ENCODE results near the gene ADAP1. TPM values are rescaled to one million over a fixed set of nuclear protein-coding genes. Genes with fewer than 3 reads are reported as not detected.

The ADAP1 gene
- total RNA-seq, 2 donors from 2014 or later: 4.2 to 7.7 TPM

- no peak for DNase-seq (ENCODE audit: low spot score)
- Histone ChIP-seq H3K4me3 (no peak overlapping the region), H3K27ac (no peak overlapping the region), H3K36me3 (peaks cover 49% of the 10 kb centered on the region), H3K4me1 (peaks cover 0 to 34% of the 10 kb centered on the region in 2 donors), H3K9me3 (no peaks in the 10 kb centered on the region), H3K27me3 (no peaks in the 10 kb centered on the region)
- TF ChIP-seq, protein P1, sequence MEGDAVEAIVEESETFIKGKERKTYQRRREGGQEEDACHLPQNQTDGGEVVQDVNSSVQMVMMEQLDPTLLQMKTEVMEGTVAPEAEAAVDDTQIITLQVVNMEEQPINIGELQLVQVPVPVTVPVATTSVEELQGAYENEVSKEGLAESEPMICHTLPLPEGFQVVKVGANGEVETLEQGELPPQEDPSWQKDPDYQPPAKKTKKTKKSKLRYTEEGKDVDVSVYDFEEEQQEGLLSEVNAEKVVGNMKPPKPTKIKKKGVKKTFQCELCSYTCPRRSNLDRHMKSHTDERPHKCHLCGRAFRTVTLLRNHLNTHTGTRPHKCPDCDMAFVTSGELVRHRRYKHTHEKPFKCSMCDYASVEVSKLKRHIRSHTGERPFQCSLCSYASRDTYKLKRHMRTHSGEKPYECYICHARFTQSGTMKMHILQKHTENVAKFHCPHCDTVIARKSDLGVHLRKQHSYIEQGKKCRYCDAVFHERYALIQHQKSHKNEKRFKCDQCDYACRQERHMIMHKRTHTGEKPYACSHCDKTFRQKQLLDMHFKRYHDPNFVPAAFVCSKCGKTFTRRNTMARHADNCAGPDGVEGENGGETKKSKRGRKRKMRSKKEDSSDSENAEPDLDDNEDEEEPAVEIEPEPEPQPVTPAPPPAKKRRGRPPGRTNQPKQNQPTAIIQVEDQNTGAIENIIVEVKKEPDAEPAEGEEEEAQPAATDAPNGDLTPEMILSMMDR (IDR thresholded peaks at IDR 0.05): no peak
Measured at GRCh38 chr7:967361-968082, 13.0 kb upstream of the ADAP1 start.

GRCh38 chr7:966291-967069 is 12.0 kb upstream of the ADAP1 start:
- Histone ChIP-seq H3K4me3 (no peak overlapping the region), H3K27ac (peak overlapping the region; percentile 71 to 87), H3K36me3 (peaks cover 43% of the 10 kb centered on the region), H3K27me3 (no peaks in the 10 kb centered on the region), H3K9me3 (no peaks in the 10 kb centered on the region), H3K4me1 (peaks cover 0 to 31% of the 10 kb centered on the region in 2 donors)
- DNase-seq (ENCODE audit: low spot score): no peak
- TF ChIP-seq, protein P1 (IDR thresholded peaks at IDR 0.05): no peak

- no peaks in the 10 kb centered on the region for H3K27me3 ChIP-seq
- H3K4me1 ChIP-seq: peaks cover 0 to 31% of the 10 kb centered on the region in 2 donors
- H3K9me3 ChIP-seq: no peaks in the 10 kb centered on the region
- TF ChIP-seq, protein P1 (IDR thresholded peaks at IDR 0.05): peak in 1 of 2 donors; percentile 26
- DNase-seq (ENCODE audit: low spot score): peak; percentile 79
- peak overlapping the region; percentile 71 to 87 for H3K27ac ChIP-seq
- H3K4me3 ChIP-seq: peak overlapping the region in 1 of 2 donors; percentile 16
- H3K36me3 ChIP-seq: peaks cover 32% of the 10 kb centered on the region
Measured at GRCh38 chr7:964401-965231, 10.1 kb upstream of the ADAP1 start.

GRCh38 chr7:963236-964078 is 9.0 kb upstream of the ADAP1 start:
- TF ChIP-seq, protein P1 (IDR thresholded peaks at IDR 0.05): no peak
- no peaks in the 10 kb centered on the region for H3K9me3 ChIP-seq
- H3K27ac ChIP-seq: peak overlapping the region; percentile 71 to 87
- H3K36me3 ChIP-seq: peaks cover 21% of the 10 kb centered on the region
- DNase-seq (ENCODE audit: low spot score): no peak
- H3K4me3 ChIP-seq: no peak overlapping the region
- H3K27me3 ChIP-seq: no peaks in the 10 kb centered on the region
- H3K4me1 ChIP-seq: peaks cover 0 to 31% of the 10 kb centered on the region in 2 donors

All from right atrium auricular region (tissue), 2 donors.